ENCODE data around the gene ASXL2.
"Not testable (repeated sequence)": the region's sequence is repeated elsewhere in the genome, so short reads cannot be mapped to it uniquely, and the experiment has no call there.

The ASXL2 gene

GRCh38 chr2:25707927-25708590 is 170.2 kb downstream of the ASXL2 start:
- DNase-seq (no peak), ATAC-seq (replicated peaks) (no peak)
- no peaks in the 10 kb centered on the region for H3K9me3 Mint-ChIP-seq
- H3K4me3 Mint-ChIP-seq, result no peak overlapping the region
- H3K27ac Mint-ChIP-seq, result no peak overlapping the region
- H3K36me3 Mint-ChIP-seq, result no peaks in the 10 kb centered on the region
- H3K27me3 Mint-ChIP-seq, result peaks cover 14 to 17% of the 10 kb centered on the region in 2 donors
- peaks cover 9 to 12% of the 10 kb centered on the region in 2 donors for H3K4me1 Mint-ChIP-seq

GRCh38 chr2:25705575-25705974 is 172.7 kb downstream of the ASXL2 start:
- not testable (repeated sequence) for H3K36me3 Mint-ChIP-seq; H3K27ac Mint-ChIP-seq; DNase-seq; ATAC-seq (replicated peaks); H3K4me3 Mint-ChIP-seq; H3K4me1 Mint-ChIP-seq; H3K9me3 Mint-ChIP-seq
- peaks cover 10 to 17% of the 10 kb centered on the region in 2 donors for H3K27me3 Mint-ChIP-seq

- Mint-ChIP-seq H3K9me3 (no peaks in the 10 kb centered on the region), H3K27ac (no peak overlapping the region), H3K27me3 (no peaks in the 10 kb centered on the region), H3K4me3 (no peak overlapping the region), H3K4me1 (peaks cover 0 to 2% of the 10 kb centered on the region in 2 donors), H3K36me3 (no peaks in the 10 kb centered on the region)
- ATAC-seq (replicated peaks) (no peak), DNase-seq (no peak)
Observed at GRCh38 chr2:25701801-25702200, 176.5 kb downstream of the ASXL2 start.

GRCh38 chr2:25700221-25700660 is 178.0 kb downstream of the ASXL2 start:
- ATAC-seq (replicated peaks) (peak; percentile 53 to 57), DNase-seq (no peak)
- Mint-ChIP-seq H3K36me3 (no peaks in the 10 kb centered on the region), H3K4me1 (peaks cover 0 to 2% of the 10 kb centered on the region in 2 donors), H3K27ac (no peak overlapping the region), H3K9me3 (no peaks in the 10 kb centered on the region), H3K27me3 (no peaks in the 10 kb centered on the region), H3K4me3 (no peak overlapping the region)

GRCh38 chr2:25699216-25699615 is 179.1 kb downstream of the ASXL2 start:
- Mint-ChIP-seq H3K4me3 (no peak overlapping the region), H3K27me3 (no peaks in the 10 kb centered on the region), H3K36me3 (no peaks in the 10 kb centered on the region), H3K4me1 (peaks cover 0 to 2% of the 10 kb centered on the region in 2 donors), H3K9me3 (no peaks in the 10 kb centered on the region), H3K27ac (no peak overlapping the region)
- ATAC-seq (replicated peaks) (no peak), DNase-seq (no peak)

- no peak for ATAC-seq (replicated peaks)
- no peak for DNase-seq
- Mint-ChIP-seq H3K36me3 (no peaks in the 10 kb centered on the region), H3K27me3 (no peaks in the 10 kb centered on the region), H3K4me1 (peaks cover 0 to 2% of the 10 kb centered on the region in 2 donors), H3K4me3 (no peak overlapping the region), H3K27ac (no peak overlapping the region), H3K9me3 (no peaks in the 10 kb centered on the region)
Observed at GRCh38 chr2:25698752-25699151, 179.5 kb downstream of the ASXL2 start.

GRCh38 chr2:25697559-25698341 is 180.5 kb downstream of the ASXL2 start:
- DNase-seq, result no peak

GRCh38 chr2:25692737-25693445 is 185.4 kb downstream of the ASXL2 start:
- H3K27ac Mint-ChIP-seq, result no peak overlapping the region
- no peaks in the 10 kb centered on the region for H3K36me3 Mint-ChIP-seq
- no peak overlapping the region for H3K4me3 Mint-ChIP-seq
- H3K9me3 Mint-ChIP-seq, result no peaks in the 10 kb centered on the region
- H3K4me1 Mint-ChIP-seq, result no peaks in the 10 kb centered on the region
- DNase-seq (no peak), ATAC-seq (replicated peaks) (no peak)
- H3K27me3 Mint-ChIP-seq, result peaks cover 4 to 5% of the 10 kb centered on the region in 2 donors

More at GRCh38 chr2:25697559-25698341, 180.5 kb downstream of the ASXL2 start:
- Mint-ChIP-seq H3K9me3 (no peaks in the 10 kb centered on the region), H3K27me3 (no peaks in the 10 kb centered on the region), H3K36me3 (no peaks in the 10 kb centered on the region), H3K4me3 (no peak overlapping the region), H3K4me1 (peaks cover 0 to 2% of the 10 kb centered on the region in 2 donors), H3K27ac (no peak overlapping the region)
- ATAC-seq (replicated peaks), result no peak

- Mint-ChIP-seq H3K4me3 (no peak overlapping the region), H3K27me3 (peaks cover 4 to 5% of the 10 kb centered on the region in 2 donors), H3K27ac (no peak overlapping the region), H3K9me3 (no peaks in the 10 kb centered on the region), H3K36me3 (no peaks in the 10 kb centered on the region), H3K4me1 (no peaks in the 10 kb centered on the region)
- ATAC-seq (replicated peaks), result no peak
- no peak for DNase-seq
Observed at GRCh38 chr2:25692143-25692542, 186.1 kb downstream of the ASXL2 start.

- H3K27me3 Mint-ChIP-seq, result peaks cover 4 to 5% of the 10 kb centered on the region in 2 donors
- H3K9me3 Mint-ChIP-seq, result no peaks in the 10 kb centered on the region
- no peaks in the 10 kb centered on the region for H3K36me3 Mint-ChIP-seq
- H3K4me3 Mint-ChIP-seq, result no peak overlapping the region
- no peak overlapping the region for H3K27ac Mint-ChIP-seq
- no peaks in the 10 kb centered on the region for H3K4me1 Mint-ChIP-seq
- no peak for DNase-seq
- ATAC-seq (replicated peaks), result no peak
Observed at GRCh38 chr2:25690058-25690457, 188.2 kb downstream of the ASXL2 start.

- Mint-ChIP-seq H3K27me3 (peaks cover 4 to 5% of the 10 kb centered on the region in 2 donors), H3K4me1 (peaks cover 0 to 2% of the 10 kb centered on the region in 2 donors), H3K4me3 (no peak overlapping the region), H3K27ac (no peak overlapping the region), H3K36me3 (no peaks in the 10 kb centered on the region), H3K9me3 (no peaks in the 10 kb centered on the region)
- no peak for DNase-seq
- ATAC-seq (replicated peaks), result no peak
Observed at GRCh38 chr2:25688236-25688635, 190.1 kb downstream of the ASXL2 start.

- no peak overlapping the region for H3K4me3 Mint-ChIP-seq
- no peaks in the 10 kb centered on the region for H3K9me3 Mint-ChIP-seq
- peaks cover 0 to 2% of the 10 kb centered on the region in 2 donors for H3K4me1 Mint-ChIP-seq
- H3K27me3 Mint-ChIP-seq, result peaks cover 4 to 5% of the 10 kb centered on the region in 2 donors
- no peak for DNase-seq
- no peak for ATAC-seq (replicated peaks)
- H3K36me3 Mint-ChIP-seq, result no peaks in the 10 kb centered on the region
- no peak overlapping the region for H3K27ac Mint-ChIP-seq
Observed at GRCh38 chr2:25685741-25686140, 192.5 kb downstream of the ASXL2 start.

- Mint-ChIP-seq H3K36me3 (no peaks in the 10 kb centered on the region), H3K9me3 (no peaks in the 10 kb centered on the region), H3K4me1 (peaks cover 0 to 2% of the 10 kb centered on the region in 2 donors), H3K27ac (no peak overlapping the region), H3K27me3 (no peaks in the 10 kb centered on the region), H3K4me3 (no peak overlapping the region)
- DNase-seq, result no peak
- no peak for ATAC-seq (replicated peaks)
Observed at GRCh38 chr2:25684577-25685473, 193.5 kb downstream of the ASXL2 start.

Measured in stimulated activated naive B cell treated with anti-CD40 and anti-IgM and Interleukin-4, amounts not matched to agents 10 μg/mL and 1 μg/mL and 100 μg/mL, for 72 hours (primary cell).